Measurements from ENCODE around the gene ACOX3.

ACOX3 gene

DNA sequence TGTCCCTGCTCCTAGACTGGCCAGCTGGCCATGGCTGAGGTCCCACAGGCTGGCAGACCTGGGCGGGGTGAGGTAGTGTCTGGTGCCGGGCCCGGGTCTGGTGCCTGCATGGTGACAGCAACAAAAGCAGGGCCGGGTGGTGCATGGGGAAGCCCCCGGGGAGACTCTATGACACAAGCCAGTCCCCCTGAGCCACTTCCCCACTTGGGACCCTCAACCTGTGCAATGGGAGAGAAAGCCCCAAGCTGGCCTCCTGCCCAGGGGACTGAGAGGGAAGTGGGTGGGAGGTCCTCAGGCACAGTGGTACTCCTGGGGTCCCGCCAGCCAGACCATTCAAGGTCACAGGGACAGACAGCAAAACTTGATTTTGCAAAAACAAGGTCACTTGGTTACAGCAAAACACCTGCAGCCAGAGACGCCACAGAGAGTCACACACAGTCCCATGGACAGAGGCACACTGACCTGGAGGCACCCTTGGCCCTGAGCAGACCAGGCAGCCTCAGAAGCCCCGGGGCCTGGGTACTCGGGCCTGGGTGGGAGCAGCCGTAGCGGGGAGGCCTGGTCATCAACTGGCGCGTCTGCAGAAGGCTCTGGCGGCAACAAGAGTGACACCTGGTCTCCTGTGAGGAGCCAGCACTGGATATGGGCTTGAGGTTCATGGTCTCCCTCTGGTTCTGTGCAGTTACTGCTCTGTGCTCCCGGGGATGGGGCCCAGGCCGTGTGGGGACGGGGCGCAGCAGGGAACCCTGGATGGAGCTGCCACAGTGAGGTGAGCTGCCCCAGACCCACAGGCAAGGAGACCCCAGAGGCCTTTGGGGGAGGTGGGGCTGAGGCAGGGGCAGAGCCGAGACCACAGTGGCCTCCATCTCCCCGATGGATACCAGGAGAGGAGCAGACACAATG lies 110.4 kb downstream of the ACOX3 start:
- DNase-seq (ENCODE audit: low read depth, low spot score) = no peak
- H3K27ac ChIP-seq = no peak overlapping the region

GRCh38 chr4:8329560-8329858 lies 111.0 kb downstream of the ACOX3 start:
- H3K27ac ChIP-seq = no peak overlapping the region
- no peak for DNase-seq (ENCODE audit: low read depth, low spot score)

GRCh38 chr4:8328866-8329559 lies 111.5 kb downstream of the ACOX3 start:
- no peak for DNase-seq (ENCODE audit: low read depth, low spot score)

GRCh38 chr4:8328456-8328855 lies 112.1 kb downstream of the ACOX3 start:
- no peak overlapping the region for H3K27ac ChIP-seq
- no peak for DNase-seq (ENCODE audit: low read depth, low spot score)

More at GRCh38 chr4:8328866-8329559, 111.5 kb downstream of the ACOX3 start:
- H3K27ac ChIP-seq = no peak overlapping the region

- DNase-seq (ENCODE audit: low read depth, low spot score) = no peak
- no peak overlapping the region for H3K27ac ChIP-seq
Measured at GRCh38 chr4:8326206-8326605, 114.3 kb downstream of the ACOX3 start.

DNA sequence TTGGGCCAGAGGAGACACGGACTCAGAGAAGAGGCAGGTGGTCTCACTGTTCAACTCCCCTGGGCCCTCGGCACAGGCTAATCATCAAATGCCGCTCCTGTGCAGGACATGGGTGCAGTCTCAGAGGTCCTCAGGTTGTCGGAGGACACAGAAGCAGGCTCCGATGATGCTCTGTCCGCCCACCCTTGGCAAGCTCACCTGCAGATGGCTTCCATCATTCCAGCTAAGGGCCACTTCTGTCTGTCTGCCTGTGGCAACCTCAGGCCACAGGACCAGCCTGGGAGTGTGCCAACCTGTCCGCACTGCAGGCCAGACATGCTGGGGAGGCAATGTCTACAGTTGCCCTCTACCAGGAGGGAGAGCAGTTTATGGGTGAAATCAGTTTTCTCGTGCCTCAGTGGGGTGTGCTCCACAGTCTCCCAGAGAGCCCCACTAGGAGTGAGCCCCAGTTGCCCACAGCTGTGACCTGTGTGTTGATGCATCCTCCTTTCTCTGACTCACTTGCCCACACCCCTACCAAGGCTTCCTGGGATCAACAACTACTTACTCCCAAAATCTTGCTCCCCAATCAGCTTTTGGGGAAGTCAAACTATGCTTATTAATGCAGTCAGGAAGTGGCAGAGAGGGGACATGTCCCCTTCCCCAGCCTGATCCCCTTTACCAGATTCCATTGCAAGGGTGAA lies 115.1 kb downstream of the ACOX3 start:
- no peak for DNase-seq (ENCODE audit: low read depth, low spot score)
- peak overlapping the region; percentile 67 for H3K27ac ChIP-seq

- DNase-seq (ENCODE audit: low read depth, low spot score) = no peak
- peak overlapping the region; percentile 67 for H3K27ac ChIP-seq
Measured at GRCh38 chr4:8324640-8325239, 115.8 kb downstream of the ACOX3 start.

DNA sequence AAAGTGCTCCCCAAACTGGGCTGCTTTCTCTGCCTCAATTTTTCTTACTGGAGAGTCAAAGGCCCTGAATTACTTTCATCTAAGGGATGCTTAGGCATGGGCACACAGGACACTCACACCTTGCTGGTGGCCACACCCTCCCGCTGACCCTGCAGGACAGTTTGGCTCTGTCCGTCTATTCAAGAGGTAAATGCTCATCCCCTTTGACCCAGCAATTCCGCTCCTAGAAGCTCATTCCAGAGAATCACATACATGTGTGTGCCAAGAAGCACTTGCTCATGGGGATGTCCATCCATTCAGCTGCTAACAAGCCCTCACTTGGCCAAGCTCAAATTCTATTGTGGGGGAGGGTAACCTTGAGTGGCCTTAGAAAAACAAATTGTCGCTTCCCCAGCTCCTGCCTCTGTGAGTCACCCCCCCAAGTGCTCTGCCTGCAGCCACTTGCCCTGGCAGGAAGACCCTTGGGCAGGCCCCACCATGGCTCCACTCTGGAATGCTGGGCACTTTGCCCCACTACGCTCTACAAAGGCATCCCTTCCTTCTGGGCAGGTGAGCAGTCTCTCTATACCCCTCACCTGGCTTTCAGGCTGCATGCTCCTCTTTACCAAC lies 116.5 kb downstream of the ACOX3 start:
- no peak for DNase-seq (ENCODE audit: low read depth, low spot score)
- peak overlapping the region; percentile 67 for H3K27ac ChIP-seq

GRCh38 chr4:8322794-8323704 lies 117.5 kb downstream of the ACOX3 start:
- no peak for DNase-seq (ENCODE audit: low read depth, low spot score)
- H3K27ac ChIP-seq = no peak overlapping the region

DNA sequence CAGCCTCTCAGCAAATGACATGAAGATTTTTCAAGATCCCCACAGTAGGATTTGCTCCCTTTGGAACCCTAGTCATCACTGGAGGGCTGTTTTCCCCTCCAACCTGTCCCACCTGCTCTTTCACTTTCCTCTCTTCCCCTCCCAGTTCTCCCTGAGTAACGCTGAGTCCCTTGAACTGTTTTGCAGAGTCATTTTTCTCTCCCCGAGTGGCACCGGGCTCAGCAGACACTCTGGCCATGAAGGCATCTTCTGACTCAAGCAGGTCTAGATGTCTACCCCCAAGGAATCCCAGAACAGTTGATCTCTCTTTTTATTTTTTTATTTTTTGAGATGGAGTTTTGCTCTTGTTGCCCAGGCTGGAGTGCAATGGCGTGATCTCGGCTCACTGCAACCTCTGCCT lies 118.8 kb downstream of the ACOX3 start:
- no peak overlapping the region for H3K27ac ChIP-seq
- no peak for DNase-seq (ENCODE audit: low read depth, low spot score)

GRCh38 chr4:8321220-8321619 lies 119.3 kb downstream of the ACOX3 start:
- no peak for DNase-seq (ENCODE audit: low read depth, low spot score)

DNA sequence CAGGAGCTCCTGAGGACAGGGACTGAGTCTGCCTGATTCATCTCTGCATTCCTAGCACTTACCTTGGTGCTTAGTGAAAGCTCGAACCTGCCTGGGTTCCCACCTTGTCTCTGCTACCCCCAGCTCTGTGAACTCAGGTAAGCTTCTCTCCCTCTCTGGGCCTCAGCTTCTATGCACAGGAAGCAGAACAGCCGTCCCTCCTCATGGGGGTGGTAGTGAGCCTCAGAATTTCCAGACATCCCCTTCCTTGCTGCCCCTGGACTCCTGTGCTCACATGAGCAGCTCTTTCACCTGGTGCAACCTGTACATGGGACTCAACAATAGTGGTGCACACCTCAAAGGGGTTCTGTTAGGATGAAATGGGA lies 120.2 kb downstream of the ACOX3 start:
- no peak overlapping the region for H3K27ac ChIP-seq
- DNase-seq (ENCODE audit: low read depth, low spot score) = no peak

More at GRCh38 chr4:8321220-8321619, 119.3 kb downstream of the ACOX3 start:
- no peak overlapping the region for H3K27ac ChIP-seq

DNA sequence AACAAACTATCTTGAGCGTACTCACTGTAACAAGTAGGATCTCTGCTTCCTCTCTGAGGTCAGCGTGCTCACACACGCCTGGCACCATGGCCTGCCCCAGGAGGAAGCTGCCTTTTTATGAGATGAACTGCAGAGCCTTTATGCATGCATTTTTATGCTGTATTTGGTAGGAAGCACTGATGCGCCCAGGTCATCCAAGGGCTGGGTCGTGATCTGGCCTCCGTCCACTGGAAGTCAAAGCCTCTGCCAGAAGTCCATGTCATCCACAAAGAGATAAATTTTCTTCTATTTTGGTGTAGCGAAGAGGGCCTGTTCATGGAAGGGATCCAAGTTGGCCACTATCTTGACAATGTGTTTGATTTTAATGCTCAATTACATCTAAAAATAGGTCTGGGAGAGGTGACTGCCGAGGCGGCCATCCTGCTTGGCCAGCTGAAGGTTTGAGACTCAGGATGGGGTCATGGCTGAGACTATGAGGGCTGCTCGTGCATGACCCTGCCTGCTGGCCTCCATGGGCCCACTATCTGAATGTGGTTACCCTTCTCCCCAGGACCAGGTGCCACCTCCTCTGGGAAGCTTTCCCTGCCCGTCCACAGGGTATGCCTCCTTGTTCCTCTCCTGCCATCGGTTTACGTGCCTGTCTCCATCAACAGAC lies 120.7 kb downstream of the ACOX3 start:
- DNase-seq (ENCODE audit: low read depth, low spot score) = no peak
- no peak overlapping the region for H3K27ac ChIP-seq

DNA sequence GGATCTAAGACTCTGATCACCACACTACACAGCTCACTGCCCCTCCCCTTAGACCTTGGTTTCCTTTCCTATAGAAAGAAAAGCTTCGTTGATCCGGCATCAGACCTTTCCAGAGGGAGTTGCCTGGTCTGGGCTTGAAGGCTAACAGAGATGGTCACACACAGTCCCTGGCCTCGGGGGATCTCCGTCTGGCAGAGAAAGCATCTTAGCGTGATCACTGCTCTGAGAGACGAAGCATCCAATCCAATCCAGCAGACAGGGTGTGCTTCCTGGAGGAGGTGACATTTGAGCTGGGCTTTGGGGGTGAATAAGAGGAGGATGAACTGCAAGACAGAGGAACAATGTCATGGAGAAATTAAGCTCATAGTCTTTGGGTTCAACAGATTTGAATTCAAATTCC lies 121.5 kb downstream of the ACOX3 start:
- no peak for DNase-seq (ENCODE audit: low read depth, low spot score)
- no peak overlapping the region for H3K27ac ChIP-seq

- DNase-seq (ENCODE audit: low read depth, low spot score) = no peak
- no peak overlapping the region for H3K27ac ChIP-seq
Measured at GRCh38 chr4:8318509-8318908, 122.0 kb downstream of the ACOX3 start.

GRCh38 chr4:8317474-8317873 lies 123.0 kb downstream of the ACOX3 start:
- no peak for DNase-seq (ENCODE audit: low read depth, low spot score)

GRCh38 chr4:8316911-8317351 lies 123.6 kb downstream of the ACOX3 start:
- no peak for DNase-seq (ENCODE audit: low read depth, low spot score)

More at GRCh38 chr4:8317474-8317873, 123.0 kb downstream of the ACOX3 start:
- no peak overlapping the region for H3K27ac ChIP-seq

More at GRCh38 chr4:8316911-8317351, 123.6 kb downstream of the ACOX3 start:
- H3K27ac ChIP-seq = no peak overlapping the region

Measured in epithelial cell of prostate (primary cell).